Keratinocyte (primary cell): ENCODE measurements around the gene SIX1. TPM values are rescaled to one million over a fixed set of nuclear protein-coding genes. Genes with fewer than 3 reads are reported as not detected.

Experiments used
- DNase-seq: peaks from one replicate; pipeline ENCODE4 v3.0.0-alpha.2; 2011; ENCODE audit warnings: low read depth, missing footprints, low spot score
- FAIRE-seq: peaks from 2 replicates; lab custom pipeline; 2011; peaks lifted over from hg19 to GRCh38; lab: Jason Lieb, UNC
- H2AFZ ChIP-seq: 2 replicates; pipeline ENCODE4 v1.6.0; 2012; ENCODE audit warnings: low read length, control low read depth, inconsistent platforms; ENCODE audit not compliant: control insufficient read depth
- H3K27ac ChIP-seq: 2 replicates; pipeline ENCODE4 v1.5.1; 2011; ENCODE audit warnings: low read length; ENCODE audit not compliant: control insufficient read depth, insufficient read depth
- H3K27me3 ChIP-seq: 3 replicates; pipeline ENCODE4 v1.6.0; 2011; ENCODE audit warnings: low read length; ENCODE audit not compliant: control insufficient read depth, insufficient read depth; ENCODE audit errors: extremely low read depth
- H3K36me3 ChIP-seq, 2 experiments: 2 replicates in 1 of 2; 3 replicates in 1 of 2; pipeline ENCODE4 v1.5.1; 2011; ENCODE audit warnings: low read length in 2 of 2, mild to moderate bottlenecking in 1 of 2; ENCODE audit not compliant: control insufficient read depth in 2 of 2, insufficient read depth in 2 of 2; ENCODE audit errors: extremely low read depth in 1 of 2
- H3K4me1 ChIP-seq: 3 replicates; pipeline ENCODE4 v1.5.1; 2011; ENCODE audit warnings: low read length; ENCODE audit not compliant: control insufficient read depth, insufficient read depth; ENCODE audit errors: extremely low read depth
- H3K4me2 ChIP-seq: 3 replicates; pipeline ENCODE4 v1.6.0; 2011; ENCODE audit warnings: low read depth, low read length; ENCODE audit not compliant: control insufficient read depth, insufficient read depth; ENCODE audit errors: extremely low read depth
- H3K4me3 ChIP-seq, 3 experiments: fragments of 200-600 bp in 1 of 3; sonication (generic) in 1 of 3; 2 replicates in 2 of 3; 3 replicates in 1 of 3; pipeline ENCODE4 v1.5.1; 2011 to 2016; ENCODE audit warnings: low read length in 3 of 3, mild to moderate bottlenecking in 3 of 3, control low read depth in 2 of 3, inconsistent platforms in 1 of 3, low read depth in 1 of 3, mixed read lengths in 1 of 3, mixed run types in 1 of 3, moderate library complexity in 1 of 3; ENCODE audit not compliant: control insufficient read depth in 2 of 3, insufficient read depth in 2 of 3; ENCODE audit errors: extremely low read depth in 1 of 3
- H3K79me2 ChIP-seq: 2 replicates; pipeline ENCODE4 v1.6.0; 2012; ENCODE audit warnings: low read length; ENCODE audit not compliant: control insufficient read depth, insufficient read depth
- H3K9ac ChIP-seq: 3 replicates; pipeline ENCODE4 v1.6.0; 2011; ENCODE audit warnings: low read length; ENCODE audit not compliant: control insufficient read depth, insufficient read depth; ENCODE audit errors: extremely low read depth
- H3K9me1 ChIP-seq: 3 replicates; pipeline ENCODE4 v1.6.0; 2011; ENCODE audit warnings: low read length; ENCODE audit not compliant: control insufficient read depth, insufficient read depth; ENCODE audit errors: extremely low read depth
- H3K9me3 ChIP-seq: 2 replicates; pipeline ENCODE4 v1.5.1; 2012; ENCODE audit warnings: low read depth, low read length; ENCODE audit not compliant: control insufficient read depth
- H4K20me1 ChIP-seq: 3 replicates; pipeline ENCODE4 v1.6.0; 2011; ENCODE audit warnings: low read length; ENCODE audit not compliant: control insufficient read depth, insufficient read depth; ENCODE audit errors: extremely low read depth
- EZH2 ChIP-seq: IDR thresholded peaks from one replicate; pipeline ENCODE4 v1.6.1; 2012; ENCODE audit warnings: inconsistent platforms, mild to moderate bottlenecking, low read length, moderate library complexity
- dilution Hi-C: fragments of 300-500 bp; cut with MboI; formaldehyde crosslinking; loops from one replicate; pipeline ENCODE4 v1.7.0; 2020; ENCODE audit warnings: low sequenced_read_pairs; ENCODE audit not compliant: extremely low pct_ligation_motif_present
- polyA plus RNA-seq, 5 experiments: library from polyadenylated mRNA; depleted of rRNA in 3 of 5; stranded (reverse) in 3 of 5; stranded (forward) in 1 of 5; unstranded in 1 of 5; fragments of >200 nt; gene quantifications; 1 replicate in 1 of 5; 2 replicates in 3 of 5; 3 replicates in 1 of 5; pipeline versions ENCODE4 v1.2.1 to v1.2.3, GENCODE V29; 2011 to 2012; ENCODE audit warnings: missing spikeins in 2 of 5, low read depth in 1 of 5, low replicate concordance in 1 of 5
- TF ChIP-seq, protein P1 (sequence below), 3 experiments: IDR thresholded peaks in 1 of 3; conservative IDR thresholded peaks in 1 of 3; optimal IDR thresholded peaks in 1 of 3; 2 replicates in 2 of 3; 3 replicates in 1 of 3; pipeline versions ENCODE3 to v1.5.1; 2011; ENCODE audit warnings: low read length in 3 of 3, mild to moderate bottlenecking in 3 of 3, moderate library complexity in 2 of 3, control low read depth in 1 of 3, inconsistent platforms in 1 of 3; ENCODE audit not compliant: insufficient read depth in 2 of 3; ENCODE audit errors: extremely low read depth in 1 of 3

SIX1 gene
- polyA plus RNA-seq, 1 donor (not counting 4 experiments of a cell fraction or from before 2014, with no cell fraction given) = 0.04 TPM

DNA sequence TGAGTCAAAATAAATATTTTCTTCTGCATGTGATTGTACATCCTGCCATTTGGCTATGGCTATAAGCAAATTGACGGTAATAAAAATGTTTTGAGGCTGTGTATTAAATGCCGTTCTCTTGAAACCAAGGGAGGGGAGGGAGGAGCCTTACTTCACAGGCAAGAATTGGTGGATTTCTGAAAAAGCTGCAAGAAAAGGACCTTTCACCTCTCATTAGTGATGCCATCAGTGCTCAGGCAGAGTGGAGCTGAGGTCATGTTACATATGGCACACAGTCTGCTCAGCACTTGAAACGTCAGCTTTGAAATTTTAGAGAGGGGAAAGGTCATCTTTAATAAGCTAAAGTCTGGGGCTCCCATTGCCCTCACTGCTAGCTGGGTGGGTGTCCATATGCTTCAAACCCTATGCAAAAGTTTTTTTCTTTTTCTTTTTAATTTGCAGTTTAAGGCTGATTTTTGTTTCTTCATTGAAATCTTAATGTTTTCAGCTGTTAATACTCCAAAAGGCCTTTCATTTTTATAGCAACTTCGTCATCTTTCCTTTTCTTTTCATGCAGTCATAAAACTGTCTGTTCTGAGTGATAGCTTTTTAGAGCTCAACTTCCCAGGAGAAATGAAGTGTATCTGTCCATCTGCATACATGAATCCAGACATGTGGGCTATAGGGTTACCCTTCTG lies 9.8 kb upstream of the SIX1 start:
- DNase-seq (no peak), FAIRE-seq (no peak)
- no peak overlapping the region for H3K4me2 ChIP-seq
- no peaks in the 10 kb centered on the region for H3K79me2 ChIP-seq
- H3K9me1 ChIP-seq = no peaks in the 10 kb centered on the region
- TF ChIP-seq, protein P1, sequence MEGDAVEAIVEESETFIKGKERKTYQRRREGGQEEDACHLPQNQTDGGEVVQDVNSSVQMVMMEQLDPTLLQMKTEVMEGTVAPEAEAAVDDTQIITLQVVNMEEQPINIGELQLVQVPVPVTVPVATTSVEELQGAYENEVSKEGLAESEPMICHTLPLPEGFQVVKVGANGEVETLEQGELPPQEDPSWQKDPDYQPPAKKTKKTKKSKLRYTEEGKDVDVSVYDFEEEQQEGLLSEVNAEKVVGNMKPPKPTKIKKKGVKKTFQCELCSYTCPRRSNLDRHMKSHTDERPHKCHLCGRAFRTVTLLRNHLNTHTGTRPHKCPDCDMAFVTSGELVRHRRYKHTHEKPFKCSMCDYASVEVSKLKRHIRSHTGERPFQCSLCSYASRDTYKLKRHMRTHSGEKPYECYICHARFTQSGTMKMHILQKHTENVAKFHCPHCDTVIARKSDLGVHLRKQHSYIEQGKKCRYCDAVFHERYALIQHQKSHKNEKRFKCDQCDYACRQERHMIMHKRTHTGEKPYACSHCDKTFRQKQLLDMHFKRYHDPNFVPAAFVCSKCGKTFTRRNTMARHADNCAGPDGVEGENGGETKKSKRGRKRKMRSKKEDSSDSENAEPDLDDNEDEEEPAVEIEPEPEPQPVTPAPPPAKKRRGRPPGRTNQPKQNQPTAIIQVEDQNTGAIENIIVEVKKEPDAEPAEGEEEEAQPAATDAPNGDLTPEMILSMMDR (optimal IDR thresholded peaks at IDR 0.05 in 1 of 3, IDR thresholded peaks at IDR 0.05 in 1 of 3, conservative IDR thresholded peaks at IDR 0.05 in 1 of 3; ENCODE audit: extremely low read depth in 1 of 3, insufficient read depth in 2 of 3, low read length in 3 of 3) = no peak
- no peak overlapping the region for H2AFZ ChIP-seq
- dilution Hi-C loops = no loop called here
- no peak overlapping the region for H3K4me3 ChIP-seq
- no peaks in the 10 kb centered on the region for H3K9me3 ChIP-seq
- H4K20me1 ChIP-seq = no peaks in the 10 kb centered on the region
- H3K27ac ChIP-seq = no peak overlapping the region
- peaks cover 11% of the 10 kb centered on the region for H3K4me1 ChIP-seq
- no peak overlapping the region for H3K9ac ChIP-seq
- peaks cover 45% of the 10 kb centered on the region for H3K27me3 ChIP-seq
- H3K36me3 ChIP-seq = no peaks in the 10 kb centered on the region

DNA sequence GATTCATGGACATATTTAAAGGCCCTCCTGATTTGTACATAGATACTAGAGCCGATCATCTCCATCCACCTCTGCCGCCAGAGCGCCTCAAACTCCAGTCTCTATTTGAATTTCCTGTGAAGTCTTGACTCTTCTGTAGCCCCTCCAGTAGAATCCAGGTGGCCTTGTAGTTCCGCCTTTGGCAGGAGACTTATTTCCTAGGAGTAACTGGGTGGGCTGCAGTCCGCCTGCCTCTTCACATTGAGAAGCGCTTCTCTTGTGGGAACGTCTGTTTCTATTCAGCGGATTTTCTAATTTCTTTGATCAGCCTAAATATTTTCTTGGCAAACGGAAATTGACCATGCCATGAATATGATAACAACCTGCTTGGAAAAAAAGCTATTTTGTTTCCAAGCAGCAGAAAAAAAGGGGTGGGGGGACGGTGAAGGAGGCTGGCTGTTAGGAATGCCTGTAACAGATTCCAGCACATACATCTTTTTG lies 9.0 kb upstream of the SIX1 start:
- Histone ChIP-seq H3K79me2 (no peaks in the 10 kb centered on the region), H3K4me1 (peaks cover 11% of the 10 kb centered on the region), H3K4me3 (no peak overlapping the region), H3K4me2 (peak overlapping the region; percentile 91), H3K9me3 (no peaks in the 10 kb centered on the region), H3K36me3 (no peaks in the 10 kb centered on the region), H3K9me1 (no peaks in the 10 kb centered on the region), H4K20me1 (no peaks in the 10 kb centered on the region), H3K9ac (no peak overlapping the region), H3K27ac (no peak overlapping the region), H3K27me3 (peaks cover 53% of the 10 kb centered on the region), H2AFZ (no peak overlapping the region)
- FAIRE-seq = no peak
- dilution Hi-C loops = no loop called here
- TF ChIP-seq, protein P1 (optimal IDR thresholded peaks at IDR 0.05 in 1 of 3, IDR thresholded peaks at IDR 0.05 in 1 of 3, conservative IDR thresholded peaks at IDR 0.05 in 1 of 3; ENCODE audit: extremely low read depth in 1 of 3, insufficient read depth in 2 of 3, low read length in 3 of 3) = no peak
- peak; percentile 17 for TF ChIP-seq EZH2
- no peak for DNase-seq
